Measurements from ENCODE around the gene COL12A1. TPM values are rescaled to one million over a fixed set of nuclear protein-coding genes. Genes with fewer than 3 reads are reported as not detected.

The COL12A1 gene
- total RNA-seq, 4 donors from 2014 or later, result 10.9 to 65.9 (median 57.1) TPM

- H3K36me3 ChIP-seq, result no peaks in the 10 kb centered on the region
- no peaks in the 10 kb centered on the region for H3K4me1 ChIP-seq
- no peaks in the 10 kb centered on the region for H3K27me3 ChIP-seq
- TF ChIP-seq POLR2A (IDR thresholded peaks at IDR 0.05), result no peak
- no peak for TF ChIP-seq CTCF (IDR thresholded peaks at IDR 0.05)
- no peak for DNase-seq
- no peaks in the 10 kb centered on the region for H3K9me3 ChIP-seq
- H3K4me3 ChIP-seq, result no peak overlapping the region
- H3K27ac ChIP-seq, result no peak overlapping the region
These were observed 91.7 kb downstream of the COL12A1 start for GRCh38 chr6:75114195-75114594.

- Histone ChIP-seq H3K4me1 (no peaks in the 10 kb centered on the region), H3K4me3 (no peak overlapping the region), H3K27me3 (no peaks in the 10 kb centered on the region), H3K9me3 (no peaks in the 10 kb centered on the region), H3K36me3 (no peaks in the 10 kb centered on the region), H3K27ac (no peak overlapping the region)
- TF ChIP-seq POLR2A (IDR thresholded peaks at IDR 0.05), result no peak
- no peak for TF ChIP-seq CTCF (IDR thresholded peaks at IDR 0.05)
- no peak for DNase-seq
These were observed 92.4 kb downstream of the COL12A1 start for GRCh38 chr6:75113446-75113845.

- Histone ChIP-seq H3K4me3 (no peak overlapping the region), H3K9me3 (no peaks in the 10 kb centered on the region), H3K27ac (no peak overlapping the region), H3K36me3 (no peaks in the 10 kb centered on the region), H3K4me1 (no peaks in the 10 kb centered on the region), H3K27me3 (no peaks in the 10 kb centered on the region)
- no peak for TF ChIP-seq POLR2A (IDR thresholded peaks at IDR 0.05)
- no peak for TF ChIP-seq CTCF (IDR thresholded peaks at IDR 0.05)
- DNase-seq, result no peak
These were observed 96.1 kb downstream of the COL12A1 start for GRCh38 chr6:75109765-75110164.

- DNase-seq, result no peak
- H3K9me3 ChIP-seq, result no peaks in the 10 kb centered on the region
- H3K4me3 ChIP-seq, result no peak overlapping the region
- H3K4me1 ChIP-seq, result no peaks in the 10 kb centered on the region
- no peaks in the 10 kb centered on the region for H3K36me3 ChIP-seq
- no peaks in the 10 kb centered on the region for H3K27me3 ChIP-seq
- no peak overlapping the region for H3K27ac ChIP-seq
- TF ChIP-seq POLR2A (IDR thresholded peaks at IDR 0.05) (no peak), CTCF (IDR thresholded peaks at IDR 0.05) (no peak)
These were observed 96.8 kb downstream of the COL12A1 start for GRCh38 chr6:75109022-75109421.

GRCh38 chr6:75108333-75108974, 97.4 kb downstream of the COL12A1 start:
- no peak overlapping the region for H3K27ac ChIP-seq
- H3K36me3 ChIP-seq, result no peaks in the 10 kb centered on the region
- TF ChIP-seq CTCF (IDR thresholded peaks at IDR 0.05) (no peak), POLR2A (IDR thresholded peaks at IDR 0.05) (no peak)

GRCh38 chr6:75107913-75108312, 97.9 kb downstream of the COL12A1 start:
- Histone ChIP-seq H3K36me3 (no peaks in the 10 kb centered on the region), H3K27ac (no peak overlapping the region), H3K4me3 (no peak overlapping the region), H3K9me3 (no peaks in the 10 kb centered on the region), H3K27me3 (no peaks in the 10 kb centered on the region), H3K4me1 (no peaks in the 10 kb centered on the region)
- no peak for DNase-seq
- TF ChIP-seq POLR2A (IDR thresholded peaks at IDR 0.05) (no peak), CTCF (IDR thresholded peaks at IDR 0.05) (no peak)

More at GRCh38 chr6:75108333-75108974, 97.4 kb downstream of the COL12A1 start:
- Histone ChIP-seq H3K4me1 (no peaks in the 10 kb centered on the region), H3K4me3 (no peak overlapping the region), H3K9me3 (no peaks in the 10 kb centered on the region), H3K27me3 (no peaks in the 10 kb centered on the region)
- no peak for DNase-seq

Data from Peyer's patch (tissue), 4 donors.